GM10248 (cell line): ENCODE results near the gene SMAP2.

Experiments used
- CTCF ChIA-PET: fragments of 300-600 bp; sonication (Branson Sonifier 250); formaldehyde crosslinking; extraction: SDS; loops from one replicate; lab custom pipeline; 2021; ENCODE audit warnings: antibody characterized with exemption; lab: Yijun Ruan, JAX
- POLR2A ChIA-PET: fragments of 350-650 bp; sonication (Branson Sonifier 250); formaldehyde crosslinking; extraction: SDS; loops from one replicate; lab custom pipeline; 2020; ENCODE audit warnings: antibody characterized with exemption; lab: Yijun Ruan, JAX
- DNase-seq: peaks from one replicate; pipeline ENCODE4 v3.0.0; 2012; ENCODE audit errors: extremely low spot score
- CTCF ChIP-seq: IDR thresholded peaks from 2 replicates; pipeline ENCODE4 v1.5.1; 2012; ENCODE audit warnings: mild to moderate bottlenecking, low read depth; ENCODE audit errors: extremely low read depth, missing control alignments, control extremely low read depth

SMAP2 gene

GRCh38 chr1:40391688-40392145, 18.2 kb downstream of the SMAP2 start:
- POLR2A ChIA-PET = no interaction called here
- TF ChIP-seq CTCF = no peak
- CTCF ChIA-PET = interaction anchor here (1.1 to 3.5 kb wide), 10 partner anchors 8 to 313 kb away, joined by 3 to 22 read pairs (median 4); no protein-coding TSS in a partner anchor
- DNase-seq = peak; percentile 34

- no peak for TF ChIP-seq CTCF
- ChIA-PET CTCF (interaction anchor here (1.1 to 3.5 kb wide), 9 partner anchors 8 to 248 kb away, joined by 3 to 22 read pairs (median 4); partner anchors contain the start of gene SMAP2), POLR2A (no interaction called here)
- DNase-seq = no peak
Measured at GRCh38 chr1:40392221-40392620, 18.7 kb downstream of the SMAP2 start.

GRCh38 chr1:40393173-40393572, 19.6 kb downstream of the SMAP2 start:
- ChIA-PET CTCF (interaction anchor here (1.3 to 3.5 kb wide), 6 partner anchors 9 to 309 kb away, joined by 3 to 22 read pairs (median 4); partner anchors contain the start of gene SMAP2), POLR2A (interaction anchor here (0.6 to 0.7 kb wide), 6 partner anchors 12 to 818 kb away, joined by 3 to 12 read pairs (median 6); no protein-coding TSS in a partner anchor)
- no peak for DNase-seq
- TF ChIP-seq CTCF = no peak

GRCh38 chr1:40394491-40395172, 21.1 kb downstream of the SMAP2 start:
- CTCF ChIA-PET = interaction anchor here (1.2 to 2.0 kb wide), 3 partner anchors 10 to 310 kb away, joined by 4 to 6 read pairs (median 6); no protein-coding TSS in a partner anchor
- DNase-seq = no peak
- no peak for TF ChIP-seq CTCF
- POLR2A ChIA-PET = no interaction called here

- ChIA-PET CTCF (interaction anchor here (0.7 to 2.0 kb wide), 3 partner anchors 9 to 56 kb away, joined by 3 to 6 read pairs (median 6); no protein-coding TSS in a partner anchor), POLR2A (no interaction called here)
- TF ChIP-seq CTCF = no peak
- no peak for DNase-seq
Measured at GRCh38 chr1:40395190-40396175, 22.0 kb downstream of the SMAP2 start.

GRCh38 chr1:40396420-40396819, 22.9 kb downstream of the SMAP2 start:
- no peak for TF ChIP-seq CTCF
- CTCF ChIA-PET = interaction anchor here (0.7 kb wide), 1 partner anchor 8 kb away, joined by 3 read pairs; no protein-coding TSS in a partner anchor
- POLR2A ChIA-PET = no interaction called here
- no peak for DNase-seq
